Left lobe of liver (tissue), 2 donors: ENCODE data around the gene TMEM161A. TPM values are rescaled to one million over a fixed set of nuclear protein-coding genes. Genes with fewer than 3 reads are reported as not detected.
"Not testable (repeated sequence)": the region's sequence is repeated elsewhere in the genome, so short reads cannot be mapped to it uniquely, and the experiment has no call there.

Experiments
- ATAC-seq: fragments of 200-7000 bp; cut with Tn5 transposase; one replicate; pipeline ENCODE4 v1.9.1; 2020; ENCODE audit warnings: mild to moderate bottlenecking, moderate library complexity
- DNase-seq: peaks from one replicate; pipeline ENCODE4 v3.0.0-alpha.2; 2020; ENCODE audit warnings: low spot score
- total RNA-seq: library from RNA; stranded (reverse); gene quantifications from one replicate; pipeline ENCODE4 v1.2.1, GENCODE V29; 2021
- donor health status: DM: no; HTN: no; CAD: no; lungs with moderate emphysema.
- donor health status: DM: no; HTN: yes; CAD: no.

TMEM161A gene
- total RNA-seq, 1 donor from 2014 or later, result 24.9 TPM

- DNase-seq (no peak), ATAC-seq (no peak)
These were observed 14.9 kb downstream of the TMEM161A start for GRCh38 chr19:19123386-19123785.

- no peak for ATAC-seq
- no peak for DNase-seq
These were observed 15.4 kb downstream of the TMEM161A start for GRCh38 chr19:19122902-19123301.

GRCh38 chr19:19121371-19121770, 16.9 kb downstream of the TMEM161A start:
- no peak for DNase-seq
- no peak for ATAC-seq

GRCh38 chr19:19120308-19121231, 17.7 kb downstream of the TMEM161A start:
- DNase-seq (no peak), ATAC-seq (peak; percentile 34)

- ATAC-seq, result no peak
- DNase-seq, result no peak
These were observed 18.7 kb downstream of the TMEM161A start for GRCh38 chr19:19119325-19120237.

GRCh38 chr19:19115954-19116353, 22.3 kb downstream of the TMEM161A start:
- DNase-seq (peak; percentile 71), ATAC-seq (peak; percentile 63)

GRCh38 chr19:19113040-19113626, 25.1 kb downstream of the TMEM161A start:
- ATAC-seq (no peak), DNase-seq (no peak)

GRCh38 chr19:19111967-19112580, 26.2 kb downstream of the TMEM161A start:
- ATAC-seq (peak; percentile 66), DNase-seq (peak; percentile 81)

GRCh38 chr19:19111136-19111835, 27.0 kb downstream of the TMEM161A start:
- DNase-seq, result peak; percentile 96

GRCh38 chr19:19110410-19111135, 27.7 kb downstream of the TMEM161A start:
- ATAC-seq, result no peak
- DNase-seq, result no peak

More at GRCh38 chr19:19111136-19111835, 27.0 kb downstream of the TMEM161A start:
- ATAC-seq, result peak; percentile 80

- DNase-seq (no peak), ATAC-seq (no peak)
These were observed 28.7 kb downstream of the TMEM161A start for GRCh38 chr19:19109601-19110000.

GRCh38 chr19:19107654-19108053, 30.6 kb downstream of the TMEM161A start:
- DNase-seq (no peak), ATAC-seq (no peak)

GRCh38 chr19:19106938-19107337, 31.3 kb downstream of the TMEM161A start:
- DNase-seq, ATAC-seq: not testable (repeated sequence)

GRCh38 chr19:19106056-19106551, 32.2 kb downstream of the TMEM161A start:
- DNase-seq (no peak), ATAC-seq (no peak)

- DNase-seq (no peak), ATAC-seq (no peak)
These were observed 32.8 kb downstream of the TMEM161A start for GRCh38 chr19:19105365-19106055.

GRCh38 chr19:19103167-19103566, 35.1 kb downstream of the TMEM161A start:
- ATAC-seq (no peak), DNase-seq (no peak)

GRCh38 chr19:19102566-19102965, 35.7 kb downstream of the TMEM161A start:
- DNase-seq, ATAC-seq: not testable (repeated sequence)

- ATAC-seq (peak; percentile 55), DNase-seq (peak; percentile 93)
These were observed 36.7 kb downstream of the TMEM161A start for GRCh38 chr19:19101540-19101939.
